ENCODE results near the gene MYO6. TPM values are rescaled to one million over a fixed set of nuclear protein-coding genes. Genes with fewer than 3 reads are reported as not detected.

The MYO6 gene
- total RNA-seq, 1 donor from 2014 or later, result 20.4 TPM

- no peak for TF ChIP-seq POLR2A (IDR thresholded peaks at IDR 0.05)
- TF ChIP-seq CTCF (IDR thresholded peaks at IDR 0.05), result no peak
- no peak for TF ChIP-seq POLR2AphosphoS5 (IDR thresholded peaks at IDR 0.05; ENCODE audit: insufficient read depth in 1 of 2, low read depth in 1 of 2)
- Histone ChIP-seq H3K4me1 (no peaks in the 10 kb centered on the region), H3K36me3 (no peaks in the 10 kb centered on the region), H3K4me3 (no peak overlapping the region), H3K27me3 (no peaks in the 10 kb centered on the region), H3K9me3 (no peaks in the 10 kb centered on the region), H3K27ac (no peak overlapping the region)
- no peak for DNase-seq (ENCODE audit: extremely low spot score in 2 of 2)
- intact Hi-C loops (cut with DNase I), result no loop called here
Measured at GRCh38 chr6:75968143-75968542, 219.1 kb downstream of the MYO6 start.

Small RNA genes within 50 kb of the gene (small RNA-seq; reads per million reads assigned to genes)
- gene RF00019 (not detected), gene RNA5SP209 (not detected), gene RNU6-155P (not detected)

Other genes with a start within 250 kb of the MYO6 start
- 78.8 TPM for gene SENP6, start 147.4 kb upstream of the MYO6 start, total RNA-seq